ENCODE results near the gene AGXT2.

- no peak for TF ChIP-seq CTCF (IDR thresholded peaks at IDR 0.05; ENCODE audit: low read depth, low read length, missing input control)
- no peak for TF ChIP-seq FOXA1 (IDR thresholded peaks at IDR 0.05)
- no peak for TF ChIP-seq RAD21 (IDR thresholded peaks at IDR 0.05)
- no peak for TF ChIP-seq SP1 (IDR thresholded peaks at IDR 0.05)
Observed at GRCh38 chr5:35031276-35031675, 16.5 kb downstream of the AGXT2 start.
